GM12878 (cell line): ENCODE results near the gene PDE9A. TPM values are rescaled to one million over a fixed set of nuclear protein-coding genes. Genes with fewer than 3 reads are reported as not detected.

Source experiments
- ATAC-seq: fragments of 200-7000 bp; cut with Tn5 transposase; 3 replicates; pipeline ENCODE4 v1.9.1; 2020; ENCODE audit warnings: mild to moderate bottlenecking, moderate library complexity
- BruUV-seq: library from RNA; stranded (reverse); fragments of 400-500 nt; replicated peaks from 2 replicates; lab custom pipeline; 2021; lab: Mats Ljungman, UMichigan
- CTCF ChIA-PET: fragments of 300-600 bp; sonication (Branson Sonifier 250); formaldehyde crosslinking; extraction: SDS; loops from one replicate; lab custom pipeline; 2021; ENCODE audit warnings: inconsistent platforms; lab: Yijun Ruan, JAX
- POLR2A ChIA-PET: fragments of 350-600 bp; formaldehyde crosslinking; extraction: SDS; loops from one replicate; lab custom pipeline; 2021; ENCODE audit warnings: inconsistent platforms; lab: Charles Lee
- RAD21 ChIA-PET: fragments of 300-600 bp; sonication (Branson Sonifier 250); formaldehyde crosslinking; loops from one replicate; lab custom pipeline; 2023; ENCODE audit warnings: antibody characterized with exemption; ENCODE audit not compliant: unreplicated experiment; lab: Charles Lee
- SMC1A ChIA-PET: fragments of 300-600 bp; sonication (Branson Sonifier 250); formaldehyde crosslinking; loops from one replicate; lab custom pipeline; 2023; ENCODE audit not compliant: unreplicated experiment, uncharacterized antibody; lab: Charles Lee
- DNase-seq: peaks from one replicate; pipeline ENCODE4 v3.0.0-alpha.2; 2011; ENCODE audit warnings: low read depth, low spot score
- FAIRE-seq: peaks from 3 replicates; lab custom pipeline; 2011; peaks lifted over from hg19 to GRCh38; lab: Jason Lieb, UNC
- H2AFZ ChIP-seq: 2 replicates; pipeline ENCODE4 v1.6.0; 2011; ENCODE audit warnings: low read depth, low read length, control low read depth; ENCODE audit not compliant: control insufficient read depth
- H3K27ac ChIP-seq: 2 replicates; pipeline ENCODE4 v1.5.1; 2011; ENCODE audit warnings: control low read depth; ENCODE audit not compliant: control insufficient read depth, insufficient read depth
- H3K27me3 ChIP-seq, 2 experiments: replicated peaks in 1 of 2; 2 replicates each; pipeline versions ENCODE4 v1.6.0 to v1.6.1; 2011; ENCODE audit warnings: low read length in 1 of 2; ENCODE audit not compliant: control insufficient read depth in 2 of 2, insufficient read depth in 2 of 2
- H3K36me3 ChIP-seq, 2 experiments: 2 replicates each; pipeline ENCODE4 v1.5.1; 2011; ENCODE audit warnings: low read length in 1 of 2; ENCODE audit not compliant: control insufficient read depth in 2 of 2, insufficient read depth in 2 of 2
- H3K4me1 ChIP-seq: 2 replicates; pipeline ENCODE4 v1.6.1; 2011; ENCODE audit warnings: mild to moderate bottlenecking, low read length, moderate library complexity, mixed read lengths; ENCODE audit not compliant: control insufficient read depth, insufficient read depth
- H3K4me2 ChIP-seq: 2 replicates; pipeline ENCODE4 v1.6.0; 2011; ENCODE audit warnings: control low read depth; ENCODE audit not compliant: control insufficient read depth, insufficient read depth
- H3K4me3 ChIP-seq: fragments of 200-600 bp; sonication (generic); 2 replicates; pipeline ENCODE4 v1.5.1; 2016
- H3K79me2 ChIP-seq: 2 replicates; pipeline ENCODE4 v1.6.0; 2011; ENCODE audit warnings: low read length; ENCODE audit not compliant: control insufficient read depth, insufficient read depth
- H3K9ac ChIP-seq: 2 replicates; pipeline ENCODE4 v1.8.0; 2011; ENCODE audit warnings: low read length, control low read depth, mixed read lengths; ENCODE audit not compliant: control insufficient read depth, insufficient read depth
- H3K9me3 ChIP-seq: replicated peaks from 3 replicates; pipeline ENCODE4 v1.5.1; 2011; ENCODE audit warnings: mild to moderate bottlenecking, low read length; ENCODE audit not compliant: control insufficient read depth, insufficient read depth
- H4K20me1 ChIP-seq: 2 replicates; pipeline ENCODE4 v1.6.0; 2011; ENCODE audit not compliant: control insufficient read depth, insufficient read depth
- ATF2 ChIP-seq: IDR thresholded peaks from 2 replicates; pipeline ENCODE4 v1.6.1; 2012; ENCODE audit warnings: low read length, inconsistent platforms
- EZH2 ChIP-seq: IDR thresholded peaks from 2 replicates; pipeline ENCODE4 v1.6.1; 2012; ENCODE audit warnings: low read depth, mild to moderate bottlenecking, control low read depth, inconsistent platforms, low read length, borderline replicate concordance; ENCODE audit not compliant: control insufficient read depth
- IRF4 ChIP-seq: IDR thresholded peaks from 2 replicates; pipeline ENCODE4 v1.6.1; 2011; ENCODE audit warnings: low read depth, low read length
- PBX3 ChIP-seq: IDR thresholded peaks from 2 replicates; pipeline ENCODE4 v1.6.1; 2011; ENCODE audit warnings: mild to moderate bottlenecking, low read depth, low read length, moderate library complexity; ENCODE audit not compliant: insufficient replicate concordance
- RAD51 ChIP-seq: fragments of 450-650 bp; IDR thresholded peaks from 2 replicates; pipeline ENCODE4 v1.6.1; 2016; ENCODE audit warnings: moderate library complexity, mild to moderate bottlenecking, inconsistent platforms
- STAT1 ChIP-seq: fragments of 450-650 bp; conservative IDR thresholded peaks from 2 replicates; pipeline ENCODE4 v1.6.1; 2014; ENCODE audit warnings: antibody characterized with exemption, mild to moderate bottlenecking
- WGBS: methylation state at CpG from one replicate; pipeline ENCODE4 v1.1.6; 2016; ENCODE audit warnings: low lambda C conversion rate; ENCODE audit not compliant: insufficient replicate concordance, insufficient coverage; ENCODE audit errors: missing lambda C conversion rate; 5-methylcytosine and 5-hydroxymethylcytosine counted together
- in situ Hi-C: fragments of 300-500 bp; cut with MboI; formaldehyde crosslinking; loops from 9 replicates; pipeline ENCODE4 v1.14.3; 2018; ENCODE audit warnings: mixed read lengths
- intact Hi-C: fragments of 100-400 bp; cut with micrococcal nuclease; formaldehyde crosslinking; loops from one replicate; pipeline ENCODE4 v1.14.2; 2022; ENCODE audit not compliant: unreplicated experiment
- polyA plus RNA-seq, 11 experiments: library from polyadenylated mRNA; depleted of rRNA in 4 of 11; unstranded in 6 of 11; stranded (reverse) in 5 of 11; fragments of >200 nt; fragmentation: Nextera tagmentation in 4 of 11; fragmentation: Illumina TruSeq in 1 of 11; extraction: Ambion mirVana in 4 of 11; extraction: Trizol in 1 of 11; gene quantifications; 1 replicate in 1 of 11; 2 replicates in 10 of 11; pipeline versions ENCODE4 v1.2.1 to v1.2.3, GENCODE V29; 2011 to 2016; ENCODE audit warnings: inconsistent platforms in 2 of 11, missing spikeins in 2 of 11, low read depth in 1 of 11
- total RNA-seq, 4 experiments: library from RNA; depleted of rRNA in 3 of 4; stranded (reverse); fragments of >200 nt in 3 of 4; fragmentation: Illumina TruSeq in 1 of 4; extraction: Trizol in 1 of 4; gene quantifications; 2 replicates each; pipeline versions ENCODE4 v1.2.1 to v1.2.3, GENCODE V29; 2013 to 2021
- TF ChIP-seq, protein P1 (sequence below): IDR thresholded peaks from 2 replicates; pipeline ENCODE4 v1.6.1; 2012; ENCODE audit warnings: low read depth, low read length, improper control_type of control experiment

The PDE9A gene
- total and polyA plus RNA-seq, 10 of the 15 experiments (the other 5 are each of a cell fraction or from before 2014, with no cell fraction given), result 0.08 to 0.45 (median 0.20) TPM; not detected in 1

DNA sequence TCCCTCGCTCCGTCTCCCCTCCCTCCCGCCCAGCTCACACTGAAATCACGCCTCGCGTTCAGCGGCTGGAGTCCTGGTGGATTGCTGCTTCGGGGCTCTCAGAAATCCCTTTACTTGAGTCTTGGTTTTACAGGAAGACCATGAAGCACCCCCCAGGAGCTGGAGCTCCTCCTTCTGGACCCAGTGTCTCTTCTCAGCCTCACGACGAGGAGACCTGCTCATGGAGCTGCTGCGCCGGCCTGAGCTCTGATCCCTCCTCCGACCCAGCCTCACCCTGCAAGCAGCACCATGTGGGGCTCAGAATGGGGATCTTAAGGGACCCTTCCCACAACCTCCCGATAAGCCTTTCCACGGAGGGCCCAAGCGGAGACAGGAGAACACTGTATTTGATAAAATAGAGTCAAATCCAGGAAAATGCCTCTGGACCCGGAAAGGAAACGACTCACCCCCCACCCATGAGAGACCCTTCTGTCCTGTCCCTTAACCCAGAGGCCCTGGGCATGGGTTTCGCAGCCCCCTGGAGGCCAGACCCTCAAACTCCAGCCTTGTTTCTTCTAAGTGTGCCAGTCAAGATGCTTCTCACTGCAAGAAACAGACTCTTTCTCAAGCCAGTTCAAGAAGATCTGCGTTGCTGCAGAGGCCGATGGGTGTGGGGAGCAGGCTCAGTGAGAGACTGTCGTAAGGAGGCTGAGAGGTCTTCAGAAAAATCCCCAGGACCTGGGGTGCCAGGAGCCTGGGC lies 26.1 kb downstream of the PDE9A start:
- RAD21 ChIA-PET, result no interaction called here
- ATAC-seq (no peak), FAIRE-seq (no peak), DNase-seq (no peak)
- POLR2A ChIA-PET, result no interaction called here
- H3K9me3 ChIP-seq, result no peaks in the 10 kb centered on the region
- BruUV-seq, result no TSS peak
- intact Hi-C loops (no loop called here), in situ Hi-C loops (no loop called here)
- peaks cover 0 to 4% of the 10 kb centered on the region in 2 experiments; a peak in 2 of 4 replicates for H3K27me3 ChIP-seq
- H2AFZ ChIP-seq, result no peak overlapping the region
- SMC1A ChIA-PET, result no interaction called here
- H3K27ac ChIP-seq, result no peak overlapping the region
- H3K79me2 ChIP-seq, result no peaks in the 10 kb centered on the region
- H3K4me2 ChIP-seq, result no peak overlapping the region
- WGBS, result 54% methylated on average over 19 of the region's 22 CpGs
- no peak overlapping the region for H3K4me3 ChIP-seq
- H3K9ac ChIP-seq, result no peak overlapping the region
- no peak for TF ChIP-seq IRF4
- TF ChIP-seq STAT1, result no peak
- no peak for TF ChIP-seq EZH2
- CTCF ChIA-PET, result no interaction called here
- H3K36me3 ChIP-seq, result no peaks in the 10 kb centered on the region
- no peaks in the 10 kb centered on the region for H3K4me1 ChIP-seq
- H4K20me1 ChIP-seq, result no peaks in the 10 kb centered on the region; the same call in 1 of the 2 replicates

DNA sequence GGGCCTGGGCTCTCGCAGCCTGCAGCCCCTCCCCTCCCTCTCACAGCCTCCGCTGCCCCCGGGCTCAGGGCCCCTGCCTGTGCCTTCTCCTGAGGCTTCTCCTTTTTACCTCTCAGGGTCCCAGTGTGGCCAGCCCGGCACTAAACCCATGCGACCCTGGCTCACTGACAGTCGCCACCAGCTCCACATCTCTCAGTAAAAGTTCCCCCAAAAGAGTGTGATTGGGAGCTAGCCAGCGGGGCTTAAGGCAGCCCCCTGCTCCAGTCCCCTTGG lies 26.6 kb downstream of the PDE9A start:
- no peak overlapping the region for H2AFZ ChIP-seq
- FAIRE-seq (no peak), ATAC-seq (no peak), DNase-seq (no peak)
- H3K4me3 ChIP-seq, result no peak overlapping the region
- in situ Hi-C loops, result no loop called here
- H3K36me3 ChIP-seq, result no peaks in the 10 kb centered on the region
- no TSS peak for BruUV-seq
- intact Hi-C loops, result no loop called here
- no peaks in the 10 kb centered on the region; the same call in 1 of the 2 replicates for H4K20me1 ChIP-seq
- POLR2A ChIA-PET, result no interaction called here
- CTCF ChIA-PET, result no interaction called here
- no peak overlapping the region for H3K27ac ChIP-seq
- H3K9me3 ChIP-seq, result no peaks in the 10 kb centered on the region
- TF ChIP-seq RAD51, result no peak
- TF ChIP-seq, protein P1, sequence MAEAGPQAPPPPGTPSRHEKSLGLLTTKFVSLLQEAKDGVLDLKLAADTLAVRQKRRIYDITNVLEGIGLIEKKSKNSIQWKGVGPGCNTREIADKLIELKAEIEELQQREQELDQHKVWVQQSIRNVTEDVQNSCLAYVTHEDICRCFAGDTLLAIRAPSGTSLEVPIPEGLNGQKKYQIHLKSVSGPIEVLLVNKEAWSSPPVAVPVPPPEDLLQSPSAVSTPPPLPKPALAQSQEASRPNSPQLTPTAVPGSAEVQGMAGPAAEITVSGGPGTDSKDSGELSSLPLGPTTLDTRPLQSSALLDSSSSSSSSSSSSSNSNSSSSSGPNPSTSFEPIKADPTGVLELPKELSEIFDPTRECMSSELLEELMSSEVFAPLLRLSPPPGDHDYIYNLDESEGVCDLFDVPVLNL, result no peak
- no peak for TF ChIP-seq PBX3
- no peak for TF ChIP-seq ATF2
- RAD21 ChIA-PET, result no interaction called here
- 37% methylated on average over 4 of the region's 7 CpGs for WGBS
- SMC1A ChIA-PET, result interaction anchor here (0.5 kb wide), 1 partner anchor 43 kb away, joined by 3 read pairs; no protein-coding TSS in a partner anchor
- H3K9ac ChIP-seq, result no peak overlapping the region
- no peak overlapping the region for H3K4me2 ChIP-seq
- H3K4me1 ChIP-seq, result no peaks in the 10 kb centered on the region
- H3K79me2 ChIP-seq, result no peaks in the 10 kb centered on the region
- H3K27me3 ChIP-seq, result peaks cover 0 to 4% of the 10 kb centered on the region in 2 experiments; a peak in 2 of 4 replicates
